OCI-LY7 (cell line): ENCODE data around the gene ACBD5. TPM values are rescaled to one million over a fixed set of nuclear protein-coding genes. Genes with fewer than 3 reads are reported as not detected.

Source experiments
- BruUV-seq: library from RNA; stranded (reverse); fragments of 400-500 nt; replicated peaks from 2 replicates; lab custom pipeline; 2021; lab: Mats Ljungman, UMichigan
- CTCF ChIA-PET: fragments of 300-600 bp; sonication (Branson Sonifier 250); formaldehyde crosslinking; loops from one replicate; lab custom pipeline; 2022; ENCODE audit warnings: antibody characterized with exemption; ENCODE audit not compliant: unreplicated experiment; lab: Charles Lee
- POLR2A ChIA-PET: fragments of 300-600 bp; sonication (Branson Sonifier 250); formaldehyde crosslinking; loops from one replicate; lab custom pipeline; 2022; ENCODE audit warnings: antibody characterized with exemption; lab: Charles Lee
- DNase-seq: peaks from one replicate; pipeline ENCODE4 v3.0.0-alpha.2; 2015; ENCODE audit warnings: low spot score
- H2AFZ ChIP-seq: fragments of 200-600 bp; sonication (generic), shearing (Covaris generic); 2 replicates; pipeline ENCODE4 v1.6.1; 2014; ENCODE audit warnings: mild to moderate bottlenecking, antibody characterized with exemption, low read length, moderate library complexity
- H3K27ac ChIP-seq: fragments of 200-600 bp; sonication (generic); 2 replicates; pipeline ENCODE4 v1.5.1; 2014; ENCODE audit warnings: mixed run types, low read depth, mild to moderate bottlenecking, moderate library complexity, low read length, inconsistent platforms; ENCODE audit not compliant: poor library complexity, severe bottlenecking
- H3K36me3 ChIP-seq: fragments of 200-600 bp; sonication (generic); 2 replicates; pipeline ENCODE4 v1.6.1; 2014; ENCODE audit warnings: mild to moderate bottlenecking, antibody characterized with exemption, low read length, moderate library complexity, mixed read lengths; ENCODE audit not compliant: insufficient read depth
- H3K4me1 ChIP-seq: fragments of 200-600 bp; sonication (generic); 2 replicates; pipeline ENCODE4 v1.5.1; 2014; ENCODE audit warnings: mild to moderate bottlenecking, low read length; ENCODE audit not compliant: insufficient read depth, poor library complexity, severe bottlenecking
- H3K4me2 ChIP-seq: fragments of 200-600 bp; sonication (generic); 2 replicates; pipeline ENCODE4 v1.6.1; 2014; ENCODE audit warnings: mild to moderate bottlenecking, low read length
- H3K4me3 ChIP-seq: fragments of 200-600 bp; sonication (generic); 2 replicates; pipeline ENCODE4 v1.5.1; 2014; ENCODE audit warnings: mild to moderate bottlenecking, low read depth, low read length; ENCODE audit not compliant: poor library complexity, severe bottlenecking
- H3K79me2 ChIP-seq: fragments of 200-600 bp; sonication (generic); 2 replicates; pipeline ENCODE4 v1.6.1; 2016; ENCODE audit warnings: low read depth, mild to moderate bottlenecking, low read length, moderate library complexity, mixed read lengths; ENCODE audit not compliant: insufficient read depth
- H3K9me2 ChIP-seq: fragments of 200-600 bp; sonication (generic); 2 replicates; pipeline ENCODE4 v1.6.1; 2016; ENCODE audit warnings: mild to moderate bottlenecking, low read length, mixed read lengths; ENCODE audit not compliant: insufficient read depth
- H3K9me3 ChIP-seq: fragments of 200-600 bp; sonication (generic); 2 replicates; pipeline ENCODE4 v1.6.1; 2014; ENCODE audit warnings: mild to moderate bottlenecking, mixed run types, low read length, mixed read lengths
- H4K20me1 ChIP-seq: fragments of 200-600 bp; sonication (generic); 2 replicates; pipeline ENCODE4 v1.6.1; 2014; ENCODE audit warnings: mild to moderate bottlenecking, antibody characterized with exemption, low read length, moderate library complexity, mixed read lengths; ENCODE audit not compliant: insufficient read depth
- EZH2phosphoT487 ChIP-seq: fragments of 200-600 bp; sonication (generic); IDR thresholded peaks from 2 replicates; pipeline ENCODE4 v1.6.1; 2018; ENCODE audit warnings: low read depth, borderline replicate concordance, mild to moderate bottlenecking, mixed run types, antibody characterized with exemption, low read length, moderate library complexity, mixed read lengths
- intact Hi-C: fragments of 100-400 bp; cut with micrococcal nuclease; formaldehyde crosslinking; loops from one replicate; pipeline ENCODE4 v1.10.0; 2022; ENCODE audit not compliant: unreplicated experiment
- total RNA-seq, 2 experiments: library from RNA; depleted of rRNA in 1 of 2; stranded (reverse); fragments of >200 nt in 1 of 2; shearing (Covaris generic) in 1 of 2; gene quantifications; 2 replicates each; pipeline ENCODE4 v1.2.3, GENCODE V29; 2014 to 2022
- TF ChIP-seq, protein P1 (sequence below): fragments of 200-600 bp; sonication (generic); conservative IDR thresholded peaks from 2 replicates; pipeline ENCODE4 v1.5.1; 2014; ENCODE audit warnings: mild to moderate bottlenecking, antibody characterized with exemption, low read length, moderate library complexity, mixed read lengths

Gene ACBD5
- total RNA-seq, 2 experiments from 2014 or later: 10.8 to 20.0 TPM

DNA sequence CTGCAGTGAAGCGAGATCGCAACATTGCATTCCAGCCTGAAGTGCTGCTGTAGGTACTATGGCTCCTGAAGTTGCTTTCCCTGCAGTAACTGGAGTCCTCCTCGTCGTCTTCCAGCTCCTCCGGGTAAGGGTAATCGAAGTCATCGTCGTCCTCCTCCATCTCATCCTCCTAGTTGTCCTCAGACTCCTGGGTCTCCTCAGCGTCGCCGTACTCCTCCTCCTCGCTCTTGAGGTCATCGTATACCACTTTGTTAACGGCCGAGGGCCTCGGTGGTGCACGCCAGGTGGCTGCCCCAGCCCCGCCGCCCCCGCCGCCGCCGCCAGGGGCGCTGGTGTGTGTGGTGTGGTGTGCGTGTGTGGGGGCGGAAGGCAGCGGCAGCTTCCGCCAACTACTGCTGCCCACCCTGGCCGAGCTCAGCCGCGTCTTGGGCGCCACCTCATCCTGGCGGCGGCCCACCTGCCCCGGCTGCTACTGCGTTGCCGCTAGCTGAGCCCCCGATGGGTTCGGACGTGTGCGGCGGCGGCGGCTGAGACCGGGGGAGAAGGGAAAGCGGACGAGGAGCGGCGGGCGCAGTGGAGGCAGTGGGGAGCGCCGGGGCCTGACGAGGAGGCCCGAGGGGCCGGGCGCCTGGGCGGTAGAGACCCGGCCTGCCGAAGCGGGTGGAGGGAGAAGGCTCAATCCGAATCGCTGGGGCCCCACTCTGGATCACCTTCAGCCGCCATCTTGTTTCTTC, 11.8 kb upstream of the ACBD5 start:
- CTCF ChIA-PET: no interaction called here
- intact Hi-C loops: no loop called here
- Histone ChIP-seq H3K4me1 (no peaks in the 10 kb centered on the region), H3K4me2 (no peak overlapping the region; the same call in 1 of the 2 replicates), H2AFZ (no peak overlapping the region), H3K36me3 (no peaks in the 10 kb centered on the region), H3K79me2 (no peaks in the 10 kb centered on the region), H3K4me3 (no peak overlapping the region), H3K9me2 (no peaks in the 10 kb centered on the region), H4K20me1 (no peaks in the 10 kb centered on the region), H3K9me3 (no peaks in the 10 kb centered on the region), H3K27ac (no peak overlapping the region)
- POLR2A ChIA-PET: no interaction called here
- TF ChIP-seq, protein P1, sequence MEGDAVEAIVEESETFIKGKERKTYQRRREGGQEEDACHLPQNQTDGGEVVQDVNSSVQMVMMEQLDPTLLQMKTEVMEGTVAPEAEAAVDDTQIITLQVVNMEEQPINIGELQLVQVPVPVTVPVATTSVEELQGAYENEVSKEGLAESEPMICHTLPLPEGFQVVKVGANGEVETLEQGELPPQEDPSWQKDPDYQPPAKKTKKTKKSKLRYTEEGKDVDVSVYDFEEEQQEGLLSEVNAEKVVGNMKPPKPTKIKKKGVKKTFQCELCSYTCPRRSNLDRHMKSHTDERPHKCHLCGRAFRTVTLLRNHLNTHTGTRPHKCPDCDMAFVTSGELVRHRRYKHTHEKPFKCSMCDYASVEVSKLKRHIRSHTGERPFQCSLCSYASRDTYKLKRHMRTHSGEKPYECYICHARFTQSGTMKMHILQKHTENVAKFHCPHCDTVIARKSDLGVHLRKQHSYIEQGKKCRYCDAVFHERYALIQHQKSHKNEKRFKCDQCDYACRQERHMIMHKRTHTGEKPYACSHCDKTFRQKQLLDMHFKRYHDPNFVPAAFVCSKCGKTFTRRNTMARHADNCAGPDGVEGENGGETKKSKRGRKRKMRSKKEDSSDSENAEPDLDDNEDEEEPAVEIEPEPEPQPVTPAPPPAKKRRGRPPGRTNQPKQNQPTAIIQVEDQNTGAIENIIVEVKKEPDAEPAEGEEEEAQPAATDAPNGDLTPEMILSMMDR: no peak
- TF ChIP-seq EZH2phosphoT487: no peak
- no peak for DNase-seq
- no TSS peak for BruUV-seq

DNA sequence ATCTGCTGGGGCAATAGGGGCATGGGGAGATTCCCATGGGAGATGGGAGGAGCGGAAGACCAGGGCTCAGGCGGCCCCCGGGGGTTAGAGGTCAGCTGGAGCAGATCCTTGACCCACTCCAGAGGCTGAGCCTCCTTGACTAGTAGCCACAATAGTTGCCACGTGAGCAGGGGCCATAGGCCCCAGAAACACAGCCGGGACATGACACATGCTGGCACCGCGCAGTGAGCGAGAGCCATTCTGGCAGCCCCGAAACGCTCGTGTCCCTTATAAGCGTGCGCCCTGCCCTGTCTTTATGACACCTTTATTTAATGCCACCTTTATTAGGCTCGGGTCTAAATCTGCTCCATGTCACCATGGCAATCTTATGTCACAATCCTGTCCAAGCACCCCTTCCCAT, 11.0 kb upstream of the ACBD5 start:
- H4K20me1 ChIP-seq: no peaks in the 10 kb centered on the region
- intact Hi-C loops: no loop called here
- DNase-seq: no peak
- TF ChIP-seq, protein P1: no peak
- no peak for TF ChIP-seq EZH2phosphoT487
- ChIA-PET POLR2A (no interaction called here), CTCF (no interaction called here)
- H3K27ac ChIP-seq: no peak overlapping the region
- H3K4me2 ChIP-seq: no peak overlapping the region
- BruUV-seq: no TSS peak
- no peaks in the 10 kb centered on the region for H3K9me3 ChIP-seq
- no peaks in the 10 kb centered on the region for H3K36me3 ChIP-seq
- H3K4me1 ChIP-seq: no peaks in the 10 kb centered on the region
- H3K4me3 ChIP-seq: no peak overlapping the region
- H3K9me2 ChIP-seq: no peaks in the 10 kb centered on the region
- H3K79me2 ChIP-seq: no peaks in the 10 kb centered on the region
- H2AFZ ChIP-seq: no peak overlapping the region

DNA sequence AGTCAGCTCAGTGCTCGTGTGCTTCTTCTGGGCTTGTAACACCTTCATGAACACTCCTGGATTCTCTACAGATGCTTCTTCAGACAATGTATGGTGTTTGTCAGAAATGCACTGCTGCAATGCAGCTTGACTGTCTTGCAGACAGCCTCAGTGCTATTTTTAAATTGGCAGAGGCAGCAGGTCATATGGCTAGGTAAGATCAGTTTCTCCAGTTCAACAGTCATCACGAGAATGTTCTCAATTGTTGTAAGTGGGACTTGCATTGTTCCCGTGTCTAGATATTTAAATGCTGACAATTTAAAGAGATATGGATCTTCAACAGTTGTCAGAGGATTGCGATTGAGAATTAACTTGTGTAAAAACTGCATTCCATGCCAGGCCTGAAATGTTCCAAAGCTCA, 7.6 kb upstream of the ACBD5 start:
- Histone ChIP-seq H3K4me1 (peaks cover 10% of the 10 kb centered on the region), H3K4me3 (no peak overlapping the region), H3K36me3 (no peaks in the 10 kb centered on the region), H3K27ac (no peak overlapping the region), H4K20me1 (no peaks in the 10 kb centered on the region), H3K9me3 (no peaks in the 10 kb centered on the region), H3K79me2 (peaks cover 7% of the 10 kb centered on the region; the same call in 1 of the 2 replicates), H3K4me2 (no peak overlapping the region), H2AFZ (no peak overlapping the region), H3K9me2 (no peaks in the 10 kb centered on the region)
- no peak for DNase-seq
- BruUV-seq: no TSS peak
- no peak for TF ChIP-seq EZH2phosphoT487
- TF ChIP-seq, protein P1: no peak
- intact Hi-C loops: no loop called here
- CTCF ChIA-PET: no interaction called here
- POLR2A ChIA-PET: interaction anchor here (0.6 kb wide), 1 partner anchor 48 kb away, joined by 3 read pairs; no protein-coding TSS in a partner anchor
